HL-60/S4 (cell line): ENCODE measurements around the gene NEU2.

Experiments used
- in situ Hi-C: fragments of 300-500 bp; cut with MboI; formaldehyde crosslinking; loops from 2 replicates; pipeline ENCODE4 v1.14.3; 2022; ENCODE audit warnings: low sequenced_read_pairs

The NEU2 gene

DNA sequence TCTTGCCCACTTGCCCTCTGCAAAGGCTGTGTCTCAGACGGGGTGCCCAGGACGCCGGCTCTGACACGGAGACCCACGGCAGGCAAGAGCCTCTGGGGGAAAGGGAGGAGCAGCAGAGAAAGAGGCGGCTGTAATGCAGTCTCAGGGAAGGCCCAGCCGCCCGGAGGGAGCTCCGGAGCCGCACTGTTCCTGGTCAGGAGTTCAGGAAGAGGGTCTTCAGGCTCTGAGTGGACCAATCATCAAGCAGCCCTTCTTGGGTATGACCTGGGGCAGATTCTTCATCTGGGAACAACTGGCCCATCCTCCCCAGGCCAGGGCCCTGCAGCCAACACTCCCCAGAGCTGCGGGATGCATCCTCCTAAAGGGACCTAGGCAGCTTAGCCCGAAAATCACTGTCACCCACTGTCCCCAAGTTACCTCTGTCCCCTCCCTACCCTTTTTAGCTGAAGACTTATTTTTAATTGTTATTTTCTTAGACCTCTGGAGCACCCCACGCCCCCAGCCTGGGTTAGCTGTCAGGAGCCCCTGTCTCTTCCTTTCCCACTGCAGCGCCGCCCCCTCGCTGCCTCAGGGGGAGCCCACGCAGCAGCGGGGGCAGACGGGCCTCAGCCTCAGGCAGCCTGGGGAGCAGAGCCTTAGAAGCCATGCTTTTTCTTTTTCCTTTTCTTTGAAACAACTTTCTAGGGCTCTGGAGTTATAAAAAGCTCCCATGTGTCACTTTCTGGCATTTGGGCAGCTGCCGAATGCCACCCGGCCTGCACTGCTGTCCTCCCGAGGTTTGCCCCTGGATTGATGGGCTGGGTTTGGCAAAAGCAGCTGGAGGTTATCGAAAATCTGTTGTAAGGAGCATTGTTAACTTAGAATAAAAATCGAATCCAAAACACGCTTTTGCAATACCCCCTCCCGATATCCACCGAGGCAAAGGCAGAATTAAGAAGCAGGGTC lies 644 bp upstream of the NEU2 start:
- in situ Hi-C loops: no loop called here

DNA sequence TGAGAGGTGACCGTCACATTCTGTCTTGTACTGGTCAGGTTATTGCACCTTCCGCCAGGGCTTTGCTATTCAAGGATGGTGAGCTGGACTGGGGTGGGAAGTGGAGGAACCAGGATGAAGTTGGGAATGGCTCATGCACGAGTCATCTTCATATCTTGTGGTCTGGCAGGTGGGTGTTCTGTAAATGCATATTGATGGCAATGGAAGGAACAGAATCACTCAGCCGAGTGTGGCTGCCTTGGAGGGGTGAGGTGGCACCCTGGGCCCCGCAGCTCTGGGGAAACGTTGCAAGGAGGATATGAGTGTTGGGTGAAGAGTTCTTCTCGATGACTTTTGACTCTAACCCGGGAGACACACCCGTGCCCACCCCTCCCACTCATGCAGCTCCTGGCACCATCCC lies 1.2 kb downstream of the NEU2 start:
- in situ Hi-C loops: no loop called here

DNA sequence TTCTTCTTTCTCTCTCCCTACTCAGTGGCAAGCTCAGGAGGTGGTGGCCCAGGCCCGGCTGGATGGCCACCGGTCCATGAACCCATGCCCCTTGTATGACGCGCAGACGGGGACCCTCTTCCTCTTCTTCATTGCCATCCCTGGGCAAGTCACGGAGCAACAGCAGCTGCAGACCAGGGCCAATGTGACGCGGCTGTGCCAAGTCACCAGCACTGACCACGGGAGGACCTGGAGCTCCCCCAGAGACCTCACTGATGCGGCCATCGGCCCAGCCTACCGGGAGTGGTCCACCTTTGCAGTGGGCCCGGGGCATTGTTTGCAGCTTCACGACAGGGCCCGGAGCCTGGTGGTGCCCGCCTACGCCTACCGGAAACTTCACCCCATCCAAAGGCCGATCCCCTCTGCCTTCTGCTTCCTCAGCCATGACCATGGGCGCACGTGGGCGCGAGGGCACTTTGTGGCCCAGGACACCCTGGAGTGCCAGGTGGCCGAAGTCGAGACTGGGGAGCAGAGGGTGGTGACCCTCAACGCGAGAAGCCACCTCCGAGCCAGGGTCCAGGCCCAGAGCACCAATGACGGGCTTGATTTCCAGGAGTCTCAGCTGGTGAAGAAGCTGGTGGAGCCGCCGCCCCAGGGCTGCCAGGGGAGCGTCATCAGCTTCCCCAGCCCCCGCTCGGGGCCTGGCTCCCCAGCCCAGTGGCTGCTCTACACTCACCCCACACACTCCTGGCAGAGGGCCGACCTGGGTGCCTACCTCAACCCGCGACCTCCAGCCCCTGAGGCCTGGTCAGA lies 1.8 kb downstream of the NEU2 start:
- in situ Hi-C loops: no loop called here

DNA sequence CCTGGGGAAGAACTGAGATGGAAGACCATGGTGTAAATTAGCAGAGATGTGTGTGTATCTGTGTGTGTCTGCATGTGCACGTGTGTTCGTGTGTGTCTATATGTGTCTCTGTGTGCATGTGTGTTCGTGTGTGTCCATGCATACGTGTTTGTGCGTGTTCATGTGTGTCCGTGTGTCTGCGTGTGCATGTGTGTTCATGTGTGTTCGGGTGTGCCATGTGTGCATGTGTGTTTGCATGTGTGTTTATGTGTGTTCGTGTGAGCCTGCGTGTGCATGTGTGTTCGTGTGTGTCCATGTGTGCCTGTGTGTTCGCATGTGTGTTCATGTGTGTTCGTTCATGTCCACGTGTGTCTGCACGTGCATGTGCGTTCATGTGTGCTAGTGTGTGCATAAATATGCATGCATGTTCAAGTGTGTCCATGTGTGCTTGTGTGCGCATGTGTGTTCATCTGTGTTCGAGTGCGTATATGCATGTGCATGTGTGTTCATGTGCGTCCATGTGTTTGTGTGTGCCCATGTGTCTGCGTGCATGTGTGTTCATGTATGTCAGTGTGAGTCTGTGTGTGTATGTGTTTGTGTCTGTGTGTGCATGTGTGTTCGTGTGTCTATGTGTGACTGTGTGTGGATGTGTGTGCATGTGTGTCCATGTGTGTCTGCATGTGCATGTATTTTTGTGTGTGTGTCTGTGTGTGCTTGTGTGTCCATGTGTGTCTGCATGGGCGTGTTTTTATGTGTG lies 3.1 kb downstream of the NEU2 start:
- in situ Hi-C loops: no loop called here

DNA sequence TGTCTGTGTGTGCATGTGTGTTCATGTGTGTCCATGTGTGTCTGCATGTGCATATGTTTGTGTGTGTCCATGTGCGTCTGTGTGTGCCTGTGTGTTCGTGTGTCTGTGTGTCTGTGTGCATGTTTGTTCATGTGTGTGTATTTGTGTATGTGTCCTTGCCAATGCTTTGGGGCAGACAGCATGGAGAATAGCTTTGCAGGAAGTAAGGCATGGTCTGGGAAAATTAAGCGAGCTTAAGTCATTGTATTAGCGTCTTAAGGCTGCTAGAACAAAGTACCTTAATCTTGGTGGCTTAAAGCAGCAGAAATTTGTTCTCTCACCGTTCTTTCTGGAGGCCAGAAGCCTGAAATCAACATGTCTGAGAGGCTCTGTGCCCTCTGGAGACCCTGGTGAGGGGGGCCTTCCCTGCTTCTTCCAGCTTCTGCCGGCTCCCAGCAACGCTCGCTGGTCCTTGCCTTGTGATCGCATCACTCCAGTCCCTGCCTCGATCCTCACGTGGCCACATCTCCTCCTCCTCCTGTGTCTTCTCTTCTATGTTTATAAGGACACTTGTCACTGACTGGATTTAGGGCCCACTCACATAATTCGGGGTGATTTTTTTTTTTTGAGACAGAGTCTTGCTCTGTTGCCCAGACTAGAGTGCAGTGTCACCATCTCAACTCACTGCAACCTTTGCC lies 3.8 kb downstream of the NEU2 start:
- in situ Hi-C loops: no loop called here

DNA sequence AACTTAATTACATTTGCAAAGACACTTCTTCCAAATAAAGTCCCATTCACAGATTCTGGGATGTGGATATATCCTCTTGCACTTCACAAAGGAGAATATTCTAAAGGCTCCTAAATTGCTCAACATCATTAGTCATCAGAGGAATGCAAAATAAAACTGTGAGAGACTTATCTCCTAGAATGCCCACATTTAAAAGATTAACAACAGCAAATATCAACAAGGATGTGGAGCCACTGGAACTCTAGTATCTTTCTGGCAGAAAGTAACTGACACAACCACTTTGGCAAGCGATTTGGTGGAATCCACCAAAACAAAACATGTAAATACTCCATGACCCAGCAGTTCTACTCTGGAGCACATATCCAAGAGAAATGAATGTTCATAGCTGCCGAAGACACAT lies 4.6 kb downstream of the NEU2 start:
- in situ Hi-C loops: no loop called here

GRCh38 chr2:233039212-233039845 lies 6.9 kb downstream of the NEU2 start:
- in situ Hi-C loops: no loop called here

- in situ Hi-C loops: no loop called here
Measured at GRCh38 chr2:233039846-233040530, 7.5 kb downstream of the NEU2 start.

GRCh38 chr2:233040571-233040970 lies 8.1 kb downstream of the NEU2 start:
- in situ Hi-C loops: no loop called here

- in situ Hi-C loops: no loop called here
Measured at GRCh38 chr2:233041722-233042323, 9.4 kb downstream of the NEU2 start.

GRCh38 chr2:233042549-233042948 lies 10.1 kb downstream of the NEU2 start:
- in situ Hi-C loops: no loop called here

DNA sequence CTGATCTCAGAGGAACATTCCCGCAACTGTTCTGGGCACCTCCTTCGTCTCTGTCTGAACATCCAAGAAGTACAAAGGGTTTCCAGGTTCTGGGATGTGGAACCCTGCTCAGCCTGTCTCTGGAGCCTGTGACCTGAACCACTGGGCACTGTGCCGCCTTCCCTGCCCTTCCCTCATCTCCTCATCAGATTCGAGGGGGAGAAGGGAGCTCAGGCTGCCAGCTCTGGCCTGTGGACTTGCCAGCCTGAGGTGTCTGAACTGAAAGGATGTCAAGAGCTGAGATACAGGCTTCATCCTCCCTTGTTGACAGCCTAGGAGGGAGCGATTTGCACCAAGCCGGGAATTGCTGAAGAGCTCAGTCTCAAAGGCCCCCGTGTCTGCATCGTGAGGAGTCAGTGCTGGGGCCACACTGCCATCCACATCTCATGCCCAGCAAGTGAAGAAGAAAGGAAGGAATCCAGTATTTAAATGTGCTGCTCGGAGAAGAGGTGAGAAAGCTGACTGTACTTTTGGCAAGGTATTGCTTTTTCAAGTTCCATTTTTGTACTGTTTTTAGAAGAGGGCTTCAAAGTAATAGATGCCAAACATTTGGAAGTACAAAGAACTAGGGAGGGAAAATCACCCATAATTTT lies 12.6 kb downstream of the NEU2 start:
- in situ Hi-C loops: no loop called here

DNA sequence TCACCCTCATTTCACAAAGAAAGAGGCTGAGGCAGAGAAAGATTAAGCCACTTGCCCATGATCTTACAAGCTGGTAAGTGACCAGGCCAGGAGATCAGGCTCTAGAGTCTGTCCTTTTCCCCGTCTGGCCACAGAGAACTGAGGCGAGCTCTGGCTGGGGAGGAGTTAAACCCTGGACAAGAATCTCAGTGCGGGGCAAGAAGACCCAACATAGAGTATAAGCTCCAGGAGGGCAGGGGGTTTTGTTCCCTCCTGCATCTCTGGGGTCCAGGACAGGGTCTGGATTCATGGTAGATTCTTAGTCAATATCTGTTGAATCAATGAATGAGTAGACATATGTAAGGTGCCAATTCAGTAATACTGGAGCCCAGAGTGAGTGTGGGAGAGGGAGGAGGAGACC lies 14.7 kb downstream of the NEU2 start:
- in situ Hi-C loops: no loop called here

GRCh38 chr2:233047667-233048066 lies 15.2 kb downstream of the NEU2 start:
- in situ Hi-C loops: no loop called here

DNA sequence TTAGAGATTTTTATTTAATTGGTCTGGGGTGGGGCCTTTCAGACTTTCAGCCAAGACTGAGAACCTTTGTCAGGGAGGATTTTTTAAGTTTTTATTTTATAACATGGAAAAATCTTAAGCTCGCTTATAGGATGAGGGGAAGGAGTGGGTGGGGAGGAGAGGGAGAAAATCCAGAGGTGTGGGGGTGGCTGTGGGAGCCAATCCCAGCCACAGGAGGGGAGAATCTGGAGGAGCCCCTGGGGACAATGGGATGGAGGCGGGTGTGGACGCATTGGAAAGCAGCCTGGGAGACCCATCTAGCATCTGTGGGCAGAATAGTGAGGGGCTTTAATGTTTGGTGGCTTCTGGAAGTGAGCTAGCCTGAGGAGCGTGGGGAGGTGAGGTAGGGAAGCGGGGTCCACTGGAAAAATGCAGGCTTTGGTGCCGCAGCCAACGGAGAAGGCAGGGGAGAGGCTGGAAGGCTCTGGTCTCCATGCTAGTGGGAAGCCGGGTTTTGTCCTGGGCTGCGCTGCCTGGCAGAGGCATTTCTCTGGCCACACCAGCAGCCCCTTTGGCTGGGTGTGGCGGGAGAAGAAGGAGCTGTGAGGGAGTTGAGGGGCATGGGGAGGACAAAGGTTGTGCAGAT lies 16.2 kb downstream of the NEU2 start:
- in situ Hi-C loops: no loop called here

GRCh38 chr2:233049194-233049761 lies 16.8 kb downstream of the NEU2 start:
- in situ Hi-C loops: no loop called here

DNA sequence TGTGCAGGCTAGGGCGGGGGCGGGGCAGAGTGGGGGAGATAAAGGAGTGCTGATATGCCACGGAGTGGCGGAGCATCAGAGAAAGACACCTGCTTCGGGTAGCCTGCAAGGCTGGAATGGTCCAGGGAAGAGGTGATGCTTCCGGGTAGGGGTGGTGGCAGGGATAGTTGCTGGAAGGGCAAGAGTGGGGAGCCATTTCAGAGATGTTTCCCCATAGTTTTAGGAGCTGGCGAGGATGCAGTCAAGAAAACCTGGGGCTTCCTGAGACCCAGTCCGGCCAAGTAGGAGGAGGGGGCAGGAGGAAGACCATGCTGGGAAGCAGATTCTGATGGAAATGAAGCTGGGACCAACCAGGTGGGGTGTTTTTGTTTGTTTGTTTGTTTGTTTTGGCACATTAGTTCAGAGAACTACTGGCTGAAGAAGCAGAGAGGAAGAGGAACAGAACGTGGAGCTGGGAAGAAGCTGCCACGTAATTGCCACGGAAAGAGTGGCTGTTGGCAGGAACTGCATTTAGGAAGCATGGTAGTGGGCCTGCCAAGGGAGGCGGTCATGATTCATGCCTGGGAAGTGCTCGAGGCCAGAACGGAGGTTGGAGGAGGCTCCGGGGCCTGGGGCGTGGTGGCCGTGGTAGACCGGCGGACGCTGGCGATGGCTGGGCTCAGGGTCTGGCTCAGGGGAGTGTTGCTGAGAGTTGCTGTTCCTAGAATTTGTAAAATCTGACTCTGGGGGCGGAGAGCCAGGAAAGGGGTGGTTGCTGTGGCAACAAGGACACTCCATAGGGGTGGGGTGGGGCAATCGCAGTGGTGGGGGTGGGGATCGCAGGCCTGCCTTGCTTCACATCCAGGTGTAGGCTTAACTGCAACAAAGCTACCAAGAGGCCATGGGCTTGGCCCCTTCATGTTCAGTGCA lies 19.0 kb downstream of the NEU2 start:
- in situ Hi-C loops: no loop called here
